Activated CD4-positive, alpha-beta memory T cell treated with anti-CD3 and anti-CD28 coated beads, Interleukin-2, amount 10 ng/mL, durations not matched to agents 7 days and 5 days (primary cell): Measurements from ENCODE around the gene LOXL1. TPM values are rescaled to one million over a fixed set of nuclear protein-coding genes. Genes with fewer than 3 reads are reported as not detected.
"Not testable (repeated sequence)": the region's sequence is repeated elsewhere in the genome, so short reads cannot be mapped to it uniquely, and the experiment has no call there.

Experiments
- CTCF ChIA-PET: fragments of 350-600 bp; sonication (Branson Sonifier 250); formaldehyde crosslinking; loops from one replicate; lab custom pipeline; 2021; ENCODE audit warnings: antibody characterized with exemption, inconsistent platforms; lab: Charles Lee
- POLR2A ChIA-PET: fragments of 350-600 bp; sonication (Branson Sonifier 250); formaldehyde crosslinking; loops from one replicate; lab custom pipeline; 2021; ENCODE audit warnings: antibody characterized with exemption; lab: Charles Lee
- DNase-seq: peaks from one replicate; pipeline ENCODE4 v3.0.0-alpha.2; 2020
- H3K27ac Mint-ChIP-seq: one replicate; pipeline ENCODE4 v1.8.0; 2021; ENCODE audit warnings: mild to moderate bottlenecking, mixed read lengths
- H3K27me3 Mint-ChIP-seq: one replicate; pipeline ENCODE4 v1.8.0; 2021; ENCODE audit warnings: mixed read lengths
- H3K36me3 Mint-ChIP-seq: one replicate; pipeline ENCODE4 v1.8.0; 2021; ENCODE audit warnings: low read depth, mixed read lengths
- H3K4me1 Mint-ChIP-seq: one replicate; pipeline ENCODE4 v1.8.0; 2021; ENCODE audit warnings: mixed read lengths
- H3K4me3 Mint-ChIP-seq: one replicate; pipeline ENCODE4 v1.8.0; 2021; ENCODE audit warnings: mild to moderate bottlenecking, mixed read lengths
- H3K9me3 Mint-ChIP-seq: one replicate; pipeline ENCODE4 v1.8.0; 2021; ENCODE audit warnings: mixed read lengths
- total RNA-seq, 2 experiments: library from RNA; stranded (reverse); gene quantifications; one replicate each; pipeline ENCODE4 v1.2.3, GENCODE V29; 2021

The LOXL1 gene
- total RNA-seq, 2 experiments from 2014 or later = 9.1 to 10.9 TPM

GRCh38 chr15:73965758-73966113 is 39.5 kb downstream of the LOXL1 start:
- Mint-ChIP-seq H3K27ac (peak overlapping the region; percentile 70), H3K9me3 (no peaks in the 10 kb centered on the region), H3K4me3 (peak overlapping the region; percentile 40), H3K4me1 (peaks cover 33% of the 10 kb centered on the region), H3K36me3 (no peaks in the 10 kb centered on the region), H3K27me3 (peaks cover 8% of the 10 kb centered on the region)
- ChIA-PET POLR2A (interaction anchor here (1.0 to 1.9 kb wide), 5 partner anchors 15 to 39 kb away, joined by 3 to 8 read pairs (median 5); partner anchors contain the start of genes LOXL1 and PML), CTCF (interaction anchor here (0.6 to 4.7 kb wide), 16 partner anchors 9 to 92 kb away, joined by 3 to 62 read pairs (median 4); partner anchors contain the start of genes PML and TBC1D21)
- no peak for DNase-seq

- Mint-ChIP-seq H3K9me3 (no peaks in the 10 kb centered on the region), H3K27ac (no peak overlapping the region), H3K4me1 (peaks cover 40% of the 10 kb centered on the region), H3K27me3 (peaks cover 8% of the 10 kb centered on the region), H3K4me3 (no peak overlapping the region), H3K36me3 (no peaks in the 10 kb centered on the region)
- POLR2A ChIA-PET = no interaction called here
- CTCF ChIA-PET = interaction anchor here (0.6 to 8.2 kb wide), 5 partner anchors 17 to 99 kb away, joined by 3 to 128 read pairs (median 3); partner anchors contain the start of gene STOML1
- no peak for DNase-seq
Observed at GRCh38 chr15:73968461-73968860, 42.2 kb downstream of the LOXL1 start.

GRCh38 chr15:73969151-73969759 is 43.0 kb downstream of the LOXL1 start:
- ChIA-PET CTCF (interaction anchor here (0.9 to 8.2 kb wide), 4 partner anchors 9 to 82 kb away, joined by 3 to 128 read pairs (median 22); no protein-coding TSS in a partner anchor), POLR2A (interaction anchor here (0.8 to 1.7 kb wide), 2 partner anchors 25 to 41 kb away, joined by 3 read pairs; partner anchors contain the start of gene PML)
- H3K4me3 Mint-ChIP-seq = no peak overlapping the region
- H3K27me3 Mint-ChIP-seq = peaks cover 7% of the 10 kb centered on the region
- H3K9me3 Mint-ChIP-seq = no peaks in the 10 kb centered on the region
- no peak overlapping the region for H3K27ac Mint-ChIP-seq
- H3K4me1 Mint-ChIP-seq = peaks cover 41% of the 10 kb centered on the region
- DNase-seq = no peak
- peaks cover under 1% of the 10 kb centered on the region for H3K36me3 Mint-ChIP-seq

- Mint-ChIP-seq H3K36me3 (peaks cover 4% of the 10 kb centered on the region), H3K4me1 (peaks cover 36% of the 10 kb centered on the region), H3K9me3 (no peaks in the 10 kb centered on the region), H3K27me3 (peaks cover 30% of the 10 kb centered on the region), H3K27ac (no peak overlapping the region), H3K4me3 (peak overlapping the region; percentile 30)
- CTCF ChIA-PET = interaction anchor here (0.6 to 8.2 kb wide), 44 partner anchors 8 to 350 kb away, joined by 3 to 128 read pairs (median 5); partner anchors contain the start of genes PML, STOML1 and TBC1D21
- POLR2A ChIA-PET = interaction anchor here (0.8 to 2.6 kb wide), 5 partner anchors 10 to 33 kb away, joined by 3 to 7 read pairs (median 4); partner anchors contain the start of gene PML
- peak; percentile 86 for DNase-seq
Observed at GRCh38 chr15:73972984-73973682, 46.9 kb downstream of the LOXL1 start.

GRCh38 chr15:73973683-73974200 is 47.5 kb downstream of the LOXL1 start:
- H3K4me1 Mint-ChIP-seq = peaks cover 32% of the 10 kb centered on the region
- DNase-seq, H3K27ac Mint-ChIP-seq, H3K36me3 Mint-ChIP-seq, H3K9me3 Mint-ChIP-seq, H3K4me3 Mint-ChIP-seq: not testable (repeated sequence)
- POLR2A ChIA-PET = interaction anchor here (1.3 to 2.6 kb wide), 3 partner anchors 10 to 32 kb away, joined by 3 to 7 read pairs (median 4); no protein-coding TSS in a partner anchor
- H3K27me3 Mint-ChIP-seq = peaks cover 30% of the 10 kb centered on the region
- CTCF ChIA-PET = interaction anchor here (1.0 to 8.2 kb wide), 19 partner anchors 9 to 100 kb away, joined by 3 to 128 read pairs (median 9); partner anchors contain the start of genes PML and STOML1

- H3K4me3 Mint-ChIP-seq, H3K9me3 Mint-ChIP-seq, H3K36me3 Mint-ChIP-seq, H3K27ac Mint-ChIP-seq: not testable (repeated sequence)
- peak; percentile 58 for DNase-seq
- Mint-ChIP-seq H3K4me1 (peaks cover 34% of the 10 kb centered on the region), H3K27me3 (peaks cover 32% of the 10 kb centered on the region)
- ChIA-PET CTCF (interaction anchor here (0.7 to 8.2 kb wide), 5 partner anchors 11 to 79 kb away, joined by 4 to 128 read pairs (median 9); partner anchors contain the start of genes PML and STOML1), POLR2A (interaction anchor here (0.6 to 2.6 kb wide), 3 partner anchors 19 to 29 kb away, joined by 3 to 7 read pairs (median 6); partner anchors contain the start of gene PML)
Observed at GRCh38 chr15:73975440-73976125, 49.3 kb downstream of the LOXL1 start.

GRCh38 chr15:73978896-73979295 is 52.6 kb downstream of the LOXL1 start:
- ChIA-PET POLR2A (interaction anchor here (1.1 to 1.5 kb wide), 2 partner anchors 15 to 17 kb away, joined by 3 to 4 read pairs; partner anchors contain the start of gene PML), CTCF (interaction anchor here (1.3 to 1.4 kb wide), 2 partner anchors 13 to 70 kb away, joined by 3 to 4 read pairs; no protein-coding TSS in a partner anchor)
- H3K4me1 Mint-ChIP-seq = peaks cover 45% of the 10 kb centered on the region

GRCh38 chr15:73979636-73980035 is 53.4 kb downstream of the LOXL1 start:
- Mint-ChIP-seq H3K9me3 (no peaks in the 10 kb centered on the region), H3K4me1 (peaks cover 45% of the 10 kb centered on the region), H3K4me3 (no peak overlapping the region), H3K36me3 (no peaks in the 10 kb centered on the region), H3K27me3 (peaks cover 21% of the 10 kb centered on the region), H3K27ac (no peak overlapping the region)
- ChIA-PET POLR2A (interaction anchor here (1.5 kb wide), 1 partner anchor 17 kb away, joined by 3 read pairs; no protein-coding TSS in a partner anchor), CTCF (no interaction called here)
- DNase-seq = no peak

More at GRCh38 chr15:73978896-73979295, 52.6 kb downstream of the LOXL1 start:
- Mint-ChIP-seq H3K27ac (no peak overlapping the region), H3K4me3 (no peak overlapping the region), H3K27me3 (peaks cover 26% of the 10 kb centered on the region), H3K9me3 (no peaks in the 10 kb centered on the region), H3K36me3 (peaks cover 4% of the 10 kb centered on the region)
- no peak for DNase-seq

GRCh38 chr15:73981761-73982221 is 55.5 kb downstream of the LOXL1 start:
- Mint-ChIP-seq H3K4me3 (no peak overlapping the region), H3K27ac (peak overlapping the region; percentile 74), H3K36me3 (no peaks in the 10 kb centered on the region), H3K27me3 (peaks cover 6% of the 10 kb centered on the region), H3K4me1 (peaks cover 31% of the 10 kb centered on the region), H3K9me3 (no peaks in the 10 kb centered on the region)
- DNase-seq = no peak
- POLR2A ChIA-PET = interaction anchor here (1.9 to 2.7 kb wide), 2 partner anchors 9 to 13 kb away, joined by 7 to 16 read pairs; partner anchors contain the start of genes PML and STOML1
- CTCF ChIA-PET = interaction anchor here (0.7 to 1.9 kb wide), 5 partner anchors 9 to 12 kb away, joined by 3 to 7 read pairs (median 3); partner anchors contain the start of gene PML

GRCh38 chr15:73982222-73982962 is 56.1 kb downstream of the LOXL1 start:
- Mint-ChIP-seq H3K4me1 (peaks cover 32% of the 10 kb centered on the region), H3K27me3 (peaks cover 6% of the 10 kb centered on the region), H3K27ac (peak overlapping the region; percentile 74), H3K4me3 (no peak overlapping the region), H3K9me3 (no peaks in the 10 kb centered on the region), H3K36me3 (no peaks in the 10 kb centered on the region)
- POLR2A ChIA-PET = interaction anchor here (1.0 to 2.7 kb wide), 4 partner anchors 9 to 14 kb away, joined by 3 to 16 read pairs (median 6); partner anchors contain the start of genes PML and STOML1
- CTCF ChIA-PET = interaction anchor here (0.7 to 1.9 kb wide), 5 partner anchors 8 to 13 kb away, joined by 3 to 7 read pairs (median 3); partner anchors contain the start of gene PML
- peak; percentile 45 for DNase-seq

GRCh38 chr15:73983211-73983727 is 57.0 kb downstream of the LOXL1 start:
- Mint-ChIP-seq H3K9me3 (no peaks in the 10 kb centered on the region), H3K27me3 (peaks cover 3% of the 10 kb centered on the region), H3K4me1 (peaks cover 32% of the 10 kb centered on the region), H3K36me3 (no peaks in the 10 kb centered on the region), H3K27ac (no peak overlapping the region), H3K4me3 (no peak overlapping the region)
- CTCF ChIA-PET = no interaction called here
- DNase-seq = no peak
- POLR2A ChIA-PET = interaction anchor here (0.9 to 2.7 kb wide), 4 partner anchors 9 to 13 kb away, joined by 3 to 16 read pairs (median 4); partner anchors contain the start of gene PML
